Hepatocyte (in vitro differentiated cells): ENCODE results near the gene TNFSF15. TPM values are rescaled to one million over a fixed set of nuclear protein-coding genes. Genes with fewer than 3 reads are reported as not detected.
A peak's percentile ranks its signal among the peaks of the same experiment; 100 is the strongest.
"Not testable (repeated sequence)": the region's sequence is repeated elsewhere in the genome, so short reads cannot be mapped to it uniquely, and the experiment has no call there.

ENCODE experiments used
- DNase-seq: peaks from one replicate; pipeline ENCODE4 v3.0.0-alpha.2; 2016; ENCODE audit warnings: low spot score
- H2AFZ ChIP-seq: fragments of 200-600 bp; sonication (generic); 2 replicates; pipeline ENCODE4 v1.6.0; 2016; ENCODE audit warnings: antibody characterized with exemption, mild to moderate bottlenecking
- H3K27ac ChIP-seq: fragments of 200-600 bp; sonication (generic); 2 replicates; pipeline ENCODE4 v1.5.1; 2016; ENCODE audit warnings: mild to moderate bottlenecking
- H3K27me3 ChIP-seq: fragments of 200-600 bp; sonication (generic); 2 replicates; pipeline ENCODE4 v1.6.1; 2016
- H3K36me3 ChIP-seq: fragments of 200-600 bp; sonication (generic); replicated peaks from 2 replicates; pipeline ENCODE4 v1.5.1; 2016; ENCODE audit warnings: low read depth; ENCODE audit not compliant: insufficient read depth
- H3K4me1 ChIP-seq: fragments of 200-600 bp; sonication (generic); 2 replicates; pipeline ENCODE4 v1.5.1; 2016; ENCODE audit warnings: mild to moderate bottlenecking, moderate library complexity; ENCODE audit not compliant: insufficient read depth
- H3K4me2 ChIP-seq: fragments of 200-600 bp; sonication (generic); 2 replicates; pipeline ENCODE4 v1.6.0; 2016
- H3K4me3 ChIP-seq: fragments of 200-600 bp; sonication (generic); 2 replicates; pipeline ENCODE4 v1.5.1; 2016; ENCODE audit warnings: mild to moderate bottlenecking
- H3K79me2 ChIP-seq: fragments of 200-600 bp; sonication (generic); 2 replicates; pipeline ENCODE4 v1.6.0; 2017; ENCODE audit warnings: mild to moderate bottlenecking
- H3K9me2 ChIP-seq: fragments of 200-600 bp; sonication (generic); replicated peaks from 2 replicates; pipeline ENCODE4 v1.6.0; 2017; ENCODE audit warnings: mild to moderate bottlenecking; ENCODE audit not compliant: insufficient read depth
- H3K9me3 ChIP-seq: fragments of 200-600 bp; sonication (generic); 2 replicates; pipeline ENCODE4 v1.5.1; 2016; ENCODE audit warnings: low read depth, mild to moderate bottlenecking
- H4K20me1 ChIP-seq: fragments of 200-600 bp; sonication (generic); 2 replicates; pipeline ENCODE4 v1.6.0; 2016; ENCODE audit warnings: mild to moderate bottlenecking; ENCODE audit not compliant: insufficient read depth, poor library complexity, severe bottlenecking
- CTCF ChIP-seq: fragments of 200-600 bp; sonication (generic); IDR thresholded peaks from 2 replicates; pipeline ENCODE4 v1.5.1; 2016; ENCODE audit warnings: antibody characterized with exemption, mild to moderate bottlenecking; ENCODE audit not compliant: poor library complexity
- EZH2 ChIP-seq: fragments of 200-600 bp; sonication (generic); IDR thresholded peaks from 2 replicates; pipeline ENCODE4 v1.6.1; 2016; ENCODE audit warnings: antibody characterized with exemption, mild to moderate bottlenecking, borderline replicate concordance
- EZH2phosphoT487 ChIP-seq: fragments of 200-600 bp; sonication (generic); IDR thresholded peaks from one replicate; pipeline ENCODE4 v1.6.1; 2018; ENCODE audit warnings: antibody characterized with exemption, mild to moderate bottlenecking, low read depth, moderate library complexity; ENCODE audit not compliant: unreplicated experiment, severe bottlenecking
- WGBS: methylation state at CpG from one replicate; pipeline ENCODE4 v1.1.6; 2016; ENCODE audit warnings: low lambda C conversion rate; ENCODE audit errors: missing lambda C conversion rate; 5-methylcytosine and 5-hydroxymethylcytosine counted together
- polyA plus RNA-seq: library from polyadenylated mRNA; unstranded; fragments of >200 nt; fragmentation: Nextera tagmentation; extraction: Ambion mirVana; gene quantifications from 2 replicates; pipeline ENCODE4 v1.2.1, GENCODE V29; 2016
- total RNA-seq: library from RNA; depleted of rRNA; stranded (reverse); fragments of >200 nt; gene quantifications from 2 replicates; pipeline ENCODE4 v1.2.3, GENCODE V29; 2014

Gene TNFSF15
- total and polyA plus RNA-seq, 2 experiments from 2014 or later: 3.3 to 8.5 TPM

- DNase-seq: peak; percentile 84
- no peaks in the 10 kb centered on the region for H3K27me3 ChIP-seq
- H3K4me2 ChIP-seq: no peak overlapping the region
- H3K79me2 ChIP-seq: no peaks in the 10 kb centered on the region
- H3K4me1 ChIP-seq: no peaks in the 10 kb centered on the region
- no peak overlapping the region for H3K4me3 ChIP-seq
- no peaks in the 10 kb centered on the region for H4K20me1 ChIP-seq
- no peaks in the 10 kb centered on the region for H3K9me2 ChIP-seq
- TF ChIP-seq EZH2: no peak
- TF ChIP-seq CTCF: peak; percentile 78
- H3K27ac ChIP-seq: no peak overlapping the region
- WGBS: 37% methylated on average over 8 of the region's 8 CpGs
- H3K36me3 ChIP-seq: no peaks in the 10 kb centered on the region
- no peaks in the 10 kb centered on the region for H3K9me3 ChIP-seq
- no peak overlapping the region for H2AFZ ChIP-seq
Observed at GRCh38 chr9:114738581-114739316, 67.1 kb downstream of the TNFSF15 start.

DNA sequence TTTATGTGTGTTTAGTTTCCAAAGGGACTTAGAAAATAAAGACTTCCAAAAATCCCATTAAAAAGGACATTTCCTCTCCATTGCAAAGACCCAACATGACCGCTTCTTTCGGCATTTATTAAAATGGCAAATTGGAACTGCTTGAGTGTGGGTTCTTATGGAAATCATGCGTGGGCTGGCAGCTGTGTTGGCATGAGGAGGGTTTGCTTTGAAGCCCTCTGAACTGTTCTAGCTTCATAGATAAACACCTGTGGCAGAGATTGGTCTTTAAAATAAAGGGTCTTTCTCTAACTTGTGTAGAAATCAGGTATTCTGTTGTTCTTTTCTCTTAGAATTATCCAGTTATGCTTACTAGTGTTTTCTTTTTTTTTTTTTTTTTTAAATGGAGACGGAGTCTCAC is 68.0 kb downstream of the TNFSF15 start:
- DNase-seq: no peak
- no peaks in the 10 kb centered on the region for H3K9me3 ChIP-seq
- H3K9me2 ChIP-seq: no peaks in the 10 kb centered on the region
- H3K4me3 ChIP-seq: no peak overlapping the region
- peaks cover under 1% of the 10 kb centered on the region for H3K4me1 ChIP-seq
- no peaks in the 10 kb centered on the region for H4K20me1 ChIP-seq
- no peak overlapping the region for H2AFZ ChIP-seq
- no peaks in the 10 kb centered on the region for H3K27me3 ChIP-seq
- no peaks in the 10 kb centered on the region for H3K36me3 ChIP-seq
- WGBS: 96% methylated on average over 4 of the region's 4 CpGs
- TF ChIP-seq EZH2 (no peak), EZH2phosphoT487 (no peak), CTCF (no peak)
- no peaks in the 10 kb centered on the region for H3K79me2 ChIP-seq
- no peak overlapping the region for H3K4me2 ChIP-seq
- H3K27ac ChIP-seq: no peak overlapping the region

GRCh38 chr9:114737118-114737517 is 68.7 kb downstream of the TNFSF15 start:
- Histone ChIP-seq H3K27ac (no peak overlapping the region), H3K4me3 (no peak overlapping the region), H3K27me3 (no peaks in the 10 kb centered on the region), H3K36me3 (no peaks in the 10 kb centered on the region), H3K9me2 (no peaks in the 10 kb centered on the region), H3K4me1 (peaks cover 7% of the 10 kb centered on the region), H4K20me1 (no peaks in the 10 kb centered on the region), H3K4me2 (no peak overlapping the region), H2AFZ (no peak overlapping the region), H3K9me3 (no peaks in the 10 kb centered on the region), H3K79me2 (no peaks in the 10 kb centered on the region)
- WGBS: 81% methylated on average over 3 of the region's 3 CpGs
- no peak for DNase-seq
- TF ChIP-seq EZH2 (no peak), CTCF (no peak), EZH2phosphoT487 (no peak)

DNA sequence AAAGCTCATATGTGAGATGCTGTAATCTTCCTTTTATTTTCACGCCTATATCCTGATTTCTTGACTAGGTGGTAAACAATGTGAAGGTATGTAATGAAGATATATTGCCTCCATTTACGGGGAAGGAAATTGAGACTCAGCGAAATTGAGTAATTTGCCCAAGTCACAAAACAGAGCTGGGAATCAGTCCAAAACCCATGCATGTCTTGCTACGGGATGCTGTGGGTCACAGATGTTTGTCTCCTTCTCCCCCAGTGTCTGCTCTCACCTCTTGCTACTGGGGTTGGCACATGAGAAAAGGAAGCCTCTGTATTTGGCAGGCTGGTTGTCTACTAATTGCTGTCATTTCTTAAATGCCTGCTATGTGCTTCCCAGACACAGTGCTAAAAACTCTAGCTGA is 70.1 kb downstream of the TNFSF15 start:
- WGBS: 71% methylated on average over 4 of the region's 4 CpGs
- no peak for TF ChIP-seq EZH2
- no peak for TF ChIP-seq CTCF
- no peak for TF ChIP-seq EZH2phosphoT487

GRCh38 chr9:114735139-114735538 is 70.7 kb downstream of the TNFSF15 start:
- not testable (repeated sequence) for H3K4me3 ChIP-seq, H3K79me2 ChIP-seq, H4K20me1 ChIP-seq, H3K4me2 ChIP-seq, H3K27me3 ChIP-seq, DNase-seq, H3K27ac ChIP-seq, H3K9me3 ChIP-seq, H3K9me2 ChIP-seq, H3K36me3 ChIP-seq, H2AFZ ChIP-seq
- WGBS: 96% methylated on average over 5 of the region's 5 CpGs
- peaks cover 12% of the 10 kb centered on the region for H3K4me1 ChIP-seq

More for the DNA sequence above, 70.1 kb downstream of the TNFSF15 start:
- no peaks in the 10 kb centered on the region for H3K9me2 ChIP-seq
- H3K9me3 ChIP-seq: no peaks in the 10 kb centered on the region
- no peaks in the 10 kb centered on the region for H4K20me1 ChIP-seq
- H3K79me2 ChIP-seq: no peaks in the 10 kb centered on the region
- no peak for DNase-seq
- no peaks in the 10 kb centered on the region for H3K36me3 ChIP-seq
- H2AFZ ChIP-seq: no peak overlapping the region
- no peak overlapping the region for H3K4me2 ChIP-seq
- no peak overlapping the region for H3K4me3 ChIP-seq
- H3K27ac ChIP-seq: no peak overlapping the region
- no peaks in the 10 kb centered on the region for H3K27me3 ChIP-seq
- H3K4me1 ChIP-seq: peaks cover 12% of the 10 kb centered on the region
